ENCODE results near the gene HELB.
A peak's percentile ranks its signal among the peaks of the same experiment; 100 is the strongest.

The HELB gene

GRCh38 chr12:66303316-66303804 is 1.1 kb downstream of the HELB start:
- DNase-seq = peak in 2 of 5 experiments; percentile 57 to 89

DNA sequence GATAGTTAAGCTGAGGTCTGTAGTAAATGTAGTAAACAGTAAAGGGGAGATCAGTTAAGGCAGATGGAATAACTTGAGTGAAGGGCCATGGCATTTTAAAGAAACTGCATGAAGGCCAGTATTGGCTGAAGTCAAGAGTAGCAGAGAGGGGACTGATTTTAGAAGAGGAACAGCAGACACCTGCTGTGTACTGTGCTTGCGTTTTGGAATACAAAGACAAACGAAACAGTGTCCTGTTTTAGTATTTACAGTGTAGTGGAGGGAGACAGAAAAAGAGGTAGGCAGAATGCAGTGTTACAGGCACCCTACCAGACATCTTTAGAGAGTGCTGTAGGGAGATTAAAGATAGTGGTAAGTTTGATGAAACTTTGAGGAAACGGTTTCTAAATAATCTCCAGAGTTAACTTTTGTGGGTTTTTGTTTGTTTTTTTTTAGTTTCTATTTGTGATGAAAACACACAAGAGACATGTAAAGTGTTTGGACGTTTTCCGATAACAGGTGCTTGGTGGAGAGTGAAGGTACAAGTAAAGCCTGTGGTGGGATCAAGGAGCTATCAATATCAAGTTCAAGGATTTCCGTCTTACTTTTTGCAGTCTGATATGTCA is 2.1 kb downstream of the HELB start:
- DNase-seq = peak in 1 of 5 experiments; percentile 79

DNA sequence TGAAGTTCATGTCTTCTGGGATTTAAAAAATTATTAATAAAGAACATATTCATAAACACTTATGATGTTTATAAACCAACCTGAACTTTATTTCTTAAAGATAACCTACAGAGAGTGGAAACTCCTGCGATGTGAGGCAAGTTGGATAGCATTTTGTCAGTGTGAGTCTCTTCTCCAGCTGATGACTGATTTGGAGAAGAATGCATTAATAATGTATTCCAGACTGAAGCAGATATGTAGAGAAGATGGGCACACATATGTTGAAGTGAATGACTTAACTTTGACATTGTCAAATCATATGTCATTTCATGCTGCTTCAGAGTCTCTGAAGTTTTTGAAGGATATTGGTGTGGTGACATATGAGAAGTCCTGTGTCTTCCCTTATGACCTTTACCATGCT is 7.3 kb downstream of the HELB start:
- DNase-seq = no peak

GRCh38 chr12:66312189-66312588 is 9.9 kb downstream of the HELB start:
- no peak for DNase-seq

DNA sequence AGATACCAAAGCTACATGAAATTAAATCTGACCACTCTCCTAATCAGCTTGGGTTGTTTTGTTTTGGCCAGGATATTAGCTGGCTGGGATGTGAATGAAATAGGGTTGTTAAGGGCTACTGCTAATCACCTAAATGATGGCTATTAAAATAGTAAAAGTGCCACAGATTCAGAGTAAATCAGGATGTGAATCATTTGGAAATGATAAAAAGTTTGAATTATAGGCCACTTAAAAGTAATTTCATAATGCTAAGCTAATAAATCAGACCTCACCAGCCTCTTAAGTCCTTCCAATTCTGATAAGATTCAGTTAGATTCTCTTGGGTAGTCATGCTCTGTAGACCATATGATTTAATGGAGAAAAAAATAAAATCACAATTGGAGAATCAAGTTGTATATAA is 12.0 kb downstream of the HELB start:
- DNase-seq = no peak

DNA sequence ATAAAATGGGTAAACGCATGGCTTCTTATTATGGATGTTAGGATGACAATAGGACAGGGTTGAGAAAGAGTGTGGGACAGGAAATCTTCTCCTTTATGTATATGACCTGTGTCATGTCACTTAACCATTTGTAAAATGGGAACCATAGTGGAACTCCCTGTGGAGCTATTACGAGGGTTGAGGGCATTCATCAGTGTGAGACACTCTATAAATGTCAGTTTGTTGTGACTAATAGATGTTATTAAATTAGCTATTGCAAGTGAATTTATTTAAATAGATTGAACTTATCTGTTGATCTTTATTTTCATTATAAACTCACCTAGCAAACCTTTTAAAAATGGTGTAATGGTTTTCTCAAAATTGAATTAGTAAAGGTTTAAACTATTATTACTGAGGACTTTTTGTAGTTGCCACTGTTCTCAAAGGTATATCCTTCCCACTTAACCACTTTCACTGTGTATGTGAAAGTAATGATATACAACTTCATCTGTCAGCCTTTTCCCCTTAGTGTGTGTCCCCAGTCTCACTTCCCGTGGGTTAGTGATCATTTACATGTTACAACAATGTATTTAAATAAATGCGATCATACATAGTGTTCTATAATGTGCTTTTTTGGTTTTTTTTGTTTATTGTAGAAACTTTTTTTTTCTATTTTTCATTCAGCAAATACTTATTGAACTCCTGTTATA is 17.1 kb downstream of the HELB start:
- DNase-seq = no peak

- DNase-seq = no peak
These were observed 18.7 kb downstream of the HELB start for GRCh38 chr12:66320996-66321395.

DNA sequence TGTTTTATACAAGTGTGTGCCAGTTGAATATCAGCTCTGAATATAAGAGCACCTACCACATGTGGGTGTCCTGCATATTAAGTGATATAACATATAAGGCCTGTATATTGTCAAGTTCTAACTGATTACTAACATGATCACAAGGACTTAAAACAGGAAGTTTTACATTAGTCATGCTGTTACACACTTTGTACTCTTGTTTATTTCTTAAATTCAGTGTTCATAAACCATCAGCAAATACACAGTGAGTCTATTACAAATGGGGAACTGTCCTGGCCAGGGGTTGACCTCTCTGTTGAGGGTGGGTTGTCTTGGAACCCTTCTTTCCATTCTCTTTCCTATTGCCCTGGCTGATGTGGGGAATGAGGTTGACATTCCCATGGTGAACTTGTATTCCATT is 19.1 kb downstream of the HELB start:
- DNase-seq = no peak

- no peak for DNase-seq
These were observed 20.7 kb downstream of the HELB start for GRCh38 chr12:66323017-66323416.

- DNase-seq = no peak
These were observed 27.6 kb downstream of the HELB start for GRCh38 chr12:66329941-66330340.

- no peak for DNase-seq
These were observed 28.7 kb downstream of the HELB start for GRCh38 chr12:66331016-66331415.

GRCh38 chr12:66331814-66332213 is 29.5 kb downstream of the HELB start:
- no peak for DNase-seq

GRCh38 chr12:66335746-66336145 is 33.5 kb downstream of the HELB start:
- no peak for DNase-seq

DNA sequence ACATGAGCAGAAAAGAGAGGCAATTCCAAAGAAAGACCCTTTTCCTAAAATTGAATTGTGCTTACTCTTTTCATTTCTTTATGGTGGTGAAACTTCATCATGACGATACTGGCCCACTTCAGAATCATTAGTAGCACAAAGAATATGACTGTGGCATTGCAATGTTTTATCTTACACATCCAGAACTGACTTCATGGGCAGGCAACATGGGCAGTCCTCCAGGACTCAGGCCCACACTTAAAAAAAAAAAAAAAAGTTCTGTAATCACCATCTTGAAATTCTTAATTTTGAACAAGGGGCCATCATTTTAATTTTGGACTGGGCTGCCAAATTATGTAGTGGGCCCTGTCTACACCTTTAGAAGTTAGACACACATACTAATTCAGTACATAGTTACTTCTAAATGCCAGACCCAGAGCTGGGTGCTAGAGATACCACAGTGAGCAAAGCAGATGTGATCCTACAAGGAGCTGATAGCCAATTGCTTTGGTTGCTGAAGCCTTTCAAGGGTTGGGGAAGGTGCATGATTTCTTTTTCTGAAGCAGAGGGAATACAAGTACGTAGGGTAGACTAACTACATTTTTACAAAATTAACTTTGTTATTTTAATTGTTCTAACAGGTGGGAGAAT is 35.2 kb downstream of the HELB start:
- DNase-seq = no peak

DNA sequence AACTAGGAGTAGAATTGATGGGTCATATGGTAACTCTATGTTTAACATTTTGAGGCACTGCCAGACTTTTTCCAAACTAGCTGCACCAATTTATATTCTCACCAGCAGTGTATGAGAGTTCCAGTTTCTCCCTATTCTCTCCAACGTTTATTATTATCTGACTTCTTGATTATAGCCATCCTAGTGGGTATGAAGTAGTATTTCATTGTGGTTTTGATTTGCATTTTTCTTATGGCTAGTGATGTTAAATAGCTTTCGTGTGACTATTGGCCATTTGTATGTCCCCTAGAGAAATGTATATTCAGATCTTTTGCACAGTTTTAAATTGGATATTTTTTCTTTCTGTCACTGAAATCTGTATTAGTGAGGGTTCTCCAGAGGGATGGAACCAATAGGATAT is 37.8 kb downstream of the HELB start:
- no peak for DNase-seq

GRCh38 chr12:66341126-66341525 is 38.8 kb downstream of the HELB start:
- no peak for DNase-seq

GRCh38 chr12:66345212-66345611 is 42.9 kb downstream of the HELB start:
- peak in 1 of 5 experiments; percentile 64 for DNase-seq

DNA sequence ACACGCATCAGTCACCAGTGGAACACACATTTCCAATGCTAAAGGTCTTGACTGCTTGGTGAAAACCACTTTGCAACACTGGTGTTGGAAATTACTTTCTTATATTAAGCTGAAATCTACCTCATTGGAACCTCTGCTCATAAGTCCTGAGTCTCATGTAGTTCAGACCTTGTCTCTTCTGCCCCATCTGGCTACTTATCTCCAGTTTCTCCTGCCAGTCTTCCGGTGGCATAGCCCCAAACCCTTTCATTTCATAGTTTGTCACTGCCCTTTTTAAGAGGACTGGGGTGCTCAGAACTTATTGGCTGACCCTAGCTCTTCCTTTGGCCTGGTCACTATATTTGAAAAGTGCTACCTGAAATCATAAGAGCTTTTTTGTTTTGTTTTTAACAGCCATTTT is 43.7 kb downstream of the HELB start:
- DNase-seq = no peak

DNA sequence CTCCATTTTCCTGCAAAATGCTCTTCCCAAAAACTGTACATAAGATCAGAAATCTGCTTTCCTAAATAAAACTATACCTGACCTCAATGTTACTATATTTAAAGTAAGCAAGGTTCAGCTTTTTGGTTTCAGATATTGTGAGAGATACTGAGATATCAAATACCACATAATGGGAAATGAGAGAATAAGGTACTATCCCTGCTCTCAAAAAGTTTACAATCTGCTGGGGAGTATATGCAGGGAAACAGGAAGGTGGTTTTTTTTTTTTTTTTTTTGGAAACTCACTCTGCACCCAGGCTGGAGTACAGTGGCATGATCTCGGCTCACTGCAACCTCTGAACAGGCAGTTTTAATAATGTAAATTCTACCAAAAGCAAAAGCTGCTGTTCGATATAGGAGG is 49.0 kb downstream of the HELB start:
- DNase-seq = no peak

GRCh38 chr12:66352197-66352596 is 49.9 kb downstream of the HELB start:
- peak in 1 of 5 experiments; percentile 22 for DNase-seq

DNA sequence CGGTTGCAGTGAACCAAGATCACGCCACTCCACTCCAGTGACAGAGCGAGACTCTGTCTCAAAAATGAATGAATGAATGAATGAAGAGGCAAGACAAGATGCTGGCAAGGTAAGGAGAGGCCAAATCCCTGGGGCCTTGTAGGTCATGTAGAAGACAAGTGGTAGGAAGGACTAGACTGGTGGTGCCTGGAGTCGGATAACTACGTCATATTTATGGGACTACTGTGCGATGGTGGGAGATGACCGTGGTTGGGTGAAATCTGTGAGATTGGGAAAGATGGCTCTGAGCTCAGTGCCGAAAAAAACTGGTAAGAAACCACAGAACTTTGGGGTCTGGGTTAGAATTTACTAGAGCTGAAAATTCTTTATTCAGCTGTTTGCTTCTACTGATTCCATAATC is 50.6 kb downstream of the HELB start:
- no peak for DNase-seq

DNA sequence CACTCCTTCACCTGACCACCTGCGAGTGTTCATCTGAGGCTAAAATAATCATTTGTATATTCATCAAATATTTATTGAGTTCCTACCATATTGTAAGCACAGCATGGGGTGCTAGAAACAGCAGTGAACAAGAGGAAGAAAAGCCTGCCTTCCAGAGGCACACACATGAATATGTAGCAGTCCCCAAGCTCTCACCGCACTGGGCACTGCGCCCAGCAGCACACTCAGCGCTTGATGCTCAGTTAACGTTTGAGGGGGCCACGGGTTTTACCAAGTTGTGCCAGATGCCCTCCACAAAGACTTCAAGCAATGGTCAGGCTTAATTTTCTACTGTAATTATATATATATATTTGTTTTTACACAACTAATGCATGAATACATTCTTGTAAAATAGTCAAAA is 52.0 kb downstream of the HELB start:
- DNase-seq = no peak

- DNase-seq = no peak
These were observed 57.0 kb downstream of the HELB start for GRCh38 chr12:66359300-66359699.

DNA sequence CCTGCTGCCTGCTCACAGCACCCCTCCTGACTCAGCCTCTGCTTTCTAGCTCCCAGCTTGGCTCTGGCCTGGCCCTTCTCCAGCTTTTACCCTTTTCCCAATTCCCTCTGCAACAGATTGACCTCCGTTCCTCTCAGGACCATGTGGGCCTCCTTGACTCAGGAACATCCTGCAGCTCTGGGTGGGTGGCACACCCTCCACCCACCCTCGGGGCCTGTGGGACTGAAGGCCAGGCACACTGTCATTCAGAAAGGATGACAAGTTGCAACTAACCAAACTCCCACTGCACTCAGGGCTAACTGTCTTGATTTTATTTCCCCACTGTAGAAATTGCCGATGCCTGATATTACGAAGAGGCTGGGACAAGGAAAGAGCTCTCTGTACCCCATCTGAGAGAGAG is 59.4 kb downstream of the HELB start:
- DNase-seq = no peak
